EH (cell line): ENCODE results near the gene PHLDB2.

Source experiments
- DNase-seq: peaks from one replicate; pipeline ENCODE4 v3.0.0-alpha.2; 2015; ENCODE audit warnings: low read depth

Gene PHLDB2

GRCh38 chr3:111963424-111963823, 104.4 kb downstream of the PHLDB2 start:
- DNase-seq, result peak; percentile 82

GRCh38 chr3:111965484-111965883, 106.4 kb downstream of the PHLDB2 start:
- DNase-seq, result no peak

DNA sequence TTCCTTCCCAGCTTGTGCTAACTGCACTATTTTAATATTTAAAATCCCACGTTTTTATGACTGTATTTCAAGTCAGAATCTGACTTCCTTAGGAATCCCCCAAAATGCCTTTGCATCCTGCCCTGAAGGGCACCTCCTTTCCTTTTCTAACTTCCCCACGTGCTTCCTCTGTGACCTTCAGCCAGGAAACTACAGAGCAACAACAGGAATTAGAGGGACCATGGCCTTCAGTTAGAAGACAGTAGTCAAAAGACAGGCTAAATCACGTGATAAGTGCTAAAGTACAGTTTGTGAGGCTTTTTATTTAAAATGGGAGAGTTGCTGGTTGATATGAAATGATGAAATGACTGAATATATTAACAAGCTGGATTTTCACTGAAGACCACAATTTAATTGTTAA, 108.0 kb downstream of the PHLDB2 start:
- no peak for DNase-seq

- DNase-seq, result peak; percentile 87
Measured at GRCh38 chr3:111967651-111968274, 108.7 kb downstream of the PHLDB2 start.

GRCh38 chr3:111968319-111969054, 109.4 kb downstream of the PHLDB2 start:
- no peak for DNase-seq

DNA sequence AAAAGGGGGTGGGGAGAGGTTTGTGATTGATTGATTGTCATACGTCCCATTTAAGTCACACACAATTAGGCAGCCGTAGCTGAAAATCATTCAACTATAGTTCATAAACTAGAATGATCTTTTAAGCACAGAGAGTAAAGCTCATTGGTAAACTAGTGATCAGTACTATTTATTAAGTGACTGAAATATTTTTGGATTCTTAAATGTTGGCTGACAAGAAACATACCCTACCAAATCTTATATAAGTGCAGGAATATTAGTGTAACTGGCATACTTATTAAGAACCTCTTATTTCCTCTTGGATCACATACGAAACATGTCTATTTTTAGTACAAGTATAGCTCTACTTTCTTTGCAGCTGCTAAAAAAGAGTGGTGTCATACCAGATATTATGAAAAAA, 111.3 kb downstream of the PHLDB2 start:
- no peak for DNase-seq

GRCh38 chr3:111971533-111972130, 112.6 kb downstream of the PHLDB2 start:
- DNase-seq, result no peak

DNA sequence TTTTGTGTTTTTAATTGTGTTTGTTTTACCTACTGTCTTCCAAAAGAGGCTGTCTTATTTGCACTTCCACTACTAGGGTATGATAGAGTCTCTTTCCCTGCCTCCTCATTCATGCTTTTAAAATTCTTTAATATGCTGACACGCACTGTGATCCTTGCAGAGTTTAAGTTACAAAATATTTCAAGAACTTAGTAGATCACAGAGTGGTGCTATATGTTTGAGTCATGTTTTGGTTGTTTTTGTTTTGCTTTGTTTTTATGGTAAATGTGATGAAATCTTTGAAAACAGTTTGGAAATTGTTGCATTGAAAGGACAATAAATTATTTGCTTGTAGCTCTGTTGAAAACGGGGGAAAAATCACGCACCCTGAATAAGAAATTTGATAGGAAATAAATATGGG, 113.8 kb downstream of the PHLDB2 start:
- DNase-seq, result no peak

DNA sequence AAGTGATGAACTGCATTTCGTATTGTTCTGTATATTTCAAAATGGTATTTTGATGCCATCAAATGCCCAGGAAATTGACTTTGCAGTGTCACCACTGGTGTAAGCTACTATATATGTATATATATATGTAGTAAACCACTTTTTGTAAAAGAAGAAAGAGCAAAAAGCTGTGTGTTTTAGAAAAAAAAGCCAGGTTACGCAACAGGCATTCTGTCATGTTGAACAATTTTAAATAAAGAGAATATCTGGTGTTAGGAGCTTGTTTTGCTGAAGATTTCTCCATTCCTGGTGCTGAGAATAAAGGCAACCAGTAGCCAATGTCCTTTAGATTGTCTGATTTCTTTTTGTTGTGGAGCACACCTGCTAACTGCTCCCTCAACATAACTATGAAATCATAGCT, 116.1 kb downstream of the PHLDB2 start:
- DNase-seq, result no peak

DNA sequence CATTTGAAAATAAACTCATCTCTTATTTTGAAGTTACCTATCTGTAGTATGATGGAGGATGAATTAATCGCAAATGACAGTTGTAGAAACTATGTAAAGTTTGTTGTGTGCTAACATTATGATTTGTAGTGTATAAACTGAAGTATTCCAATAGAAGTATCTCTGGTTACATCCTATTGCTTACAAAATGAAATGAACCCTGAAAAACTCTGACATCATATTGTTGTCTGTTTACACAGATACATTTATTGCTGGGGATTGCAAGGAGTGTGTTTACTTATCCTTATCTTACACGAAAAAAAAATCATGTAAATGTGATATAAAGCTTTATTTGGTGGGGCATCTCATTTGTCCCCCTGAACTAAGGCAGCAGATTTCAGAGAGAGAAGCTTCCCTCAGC, 117.2 kb downstream of the PHLDB2 start:
- no peak for DNase-seq

GRCh38 chr3:111978583-111979433, 119.7 kb downstream of the PHLDB2 start, which contains the start of gene ABHD10:
ABHD10 (plus strand) TSS chr3:111979026; CDS start chr3:111979062, 36 bp downstream.
- DNase-seq, result peak; percentile 99

DNA sequence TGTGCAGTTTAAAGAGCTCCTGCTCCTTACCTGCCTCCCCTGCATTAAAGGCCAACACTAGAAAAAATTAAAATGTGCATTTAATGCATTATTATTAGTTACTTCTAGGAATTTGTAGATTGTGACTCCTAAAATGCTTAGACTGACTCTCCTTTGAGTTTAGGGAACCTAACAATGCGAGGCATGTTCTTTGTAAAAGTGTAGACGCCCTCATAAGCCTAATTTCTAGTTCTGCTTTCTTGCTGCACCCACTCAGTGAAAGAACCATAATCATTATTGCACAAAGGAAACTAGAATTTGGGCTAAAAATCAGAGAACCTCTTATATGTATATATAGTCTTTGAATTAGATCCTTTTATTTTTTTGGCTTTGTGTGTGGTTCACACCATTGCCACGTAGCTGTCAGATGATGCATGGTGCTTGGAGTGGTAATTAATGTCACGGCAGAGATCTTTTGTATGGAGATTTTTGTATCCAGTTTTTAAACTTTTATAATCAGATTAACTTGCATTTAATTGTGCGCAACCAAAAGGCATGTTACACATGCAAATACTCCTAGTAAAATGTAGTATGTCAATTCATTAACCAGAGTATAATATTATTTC, 120.5 kb downstream of the PHLDB2 start:
- DNase-seq, result peak; percentile 38

- no peak for DNase-seq
Measured at GRCh38 chr3:111980716-111981456, 121.8 kb downstream of the PHLDB2 start.

GRCh38 chr3:111981457-111981763, 122.3 kb downstream of the PHLDB2 start:
- DNase-seq, result no peak

- DNase-seq, result no peak
Measured at GRCh38 chr3:111984636-111985298, 125.7 kb downstream of the PHLDB2 start.

DNA sequence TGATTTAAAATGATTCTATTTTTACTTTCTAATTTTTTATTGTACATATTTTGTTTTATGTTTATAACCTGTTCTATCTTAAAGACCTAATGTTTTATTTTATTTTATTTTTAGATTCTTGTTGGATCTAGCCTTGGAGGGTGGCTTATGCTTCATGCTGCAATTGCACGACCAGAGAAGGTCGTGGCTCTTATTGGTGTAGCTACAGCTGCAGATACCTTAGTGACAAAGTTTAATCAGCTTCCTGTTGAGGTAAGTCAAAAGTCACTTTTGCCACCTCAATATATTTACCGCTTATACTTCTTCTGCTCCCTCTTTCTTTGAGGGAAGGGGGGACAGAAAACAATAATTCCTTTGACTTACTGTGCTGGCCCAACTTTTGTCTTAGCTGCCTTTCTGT, 127.7 kb downstream of the PHLDB2 start:
- DNase-seq, result no peak

DNA sequence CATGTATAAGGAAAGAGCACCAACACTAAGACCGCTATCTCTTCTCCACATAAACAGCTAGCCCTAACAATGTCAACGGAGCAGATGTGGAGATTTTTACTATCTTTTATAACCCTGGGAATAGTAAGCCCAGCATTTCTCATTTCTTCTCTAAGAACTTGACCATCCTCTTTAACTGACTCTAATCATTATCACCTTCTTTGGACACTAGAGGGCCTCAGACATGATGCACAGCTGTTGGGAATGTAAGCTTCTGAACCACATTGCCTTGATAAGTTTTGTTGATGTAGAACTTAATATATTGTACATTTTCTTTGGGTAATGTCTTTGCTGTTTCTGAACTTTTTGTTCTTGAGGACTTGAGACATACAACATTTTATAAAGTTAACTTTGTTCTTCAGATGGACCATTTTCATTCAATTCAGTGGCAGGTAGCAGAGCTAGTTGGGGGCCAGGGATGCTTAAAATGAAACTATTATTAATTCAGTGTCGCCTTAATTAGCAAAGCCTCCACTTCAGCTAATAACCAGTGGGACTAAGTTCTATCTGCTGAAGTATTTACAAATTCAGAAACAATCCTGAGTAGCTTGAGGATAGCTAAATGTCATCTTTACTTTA, 130.1 kb downstream of the PHLDB2 start:
- DNase-seq, result peak; percentile 73

DNA sequence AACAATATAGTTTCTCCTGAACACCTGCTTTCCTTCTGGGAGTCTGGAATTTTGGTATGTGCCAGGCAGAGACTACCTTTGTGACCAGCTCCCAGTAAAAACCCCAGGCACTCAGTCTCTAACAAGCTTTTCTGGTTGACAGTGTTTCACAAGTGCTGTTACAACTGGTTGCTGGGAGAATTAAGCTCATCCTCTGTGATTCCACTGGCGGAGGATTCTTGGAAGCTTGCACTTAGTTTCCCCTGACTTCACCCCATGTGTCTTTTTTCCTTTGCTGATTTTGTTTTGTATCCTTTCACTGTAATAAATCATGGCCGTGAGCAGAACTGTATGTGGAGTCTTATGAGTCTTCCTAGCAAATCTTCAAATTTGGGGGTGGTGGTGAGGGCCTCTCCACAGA, 134.0 kb downstream of the PHLDB2 start:
- DNase-seq, result no peak

DNA sequence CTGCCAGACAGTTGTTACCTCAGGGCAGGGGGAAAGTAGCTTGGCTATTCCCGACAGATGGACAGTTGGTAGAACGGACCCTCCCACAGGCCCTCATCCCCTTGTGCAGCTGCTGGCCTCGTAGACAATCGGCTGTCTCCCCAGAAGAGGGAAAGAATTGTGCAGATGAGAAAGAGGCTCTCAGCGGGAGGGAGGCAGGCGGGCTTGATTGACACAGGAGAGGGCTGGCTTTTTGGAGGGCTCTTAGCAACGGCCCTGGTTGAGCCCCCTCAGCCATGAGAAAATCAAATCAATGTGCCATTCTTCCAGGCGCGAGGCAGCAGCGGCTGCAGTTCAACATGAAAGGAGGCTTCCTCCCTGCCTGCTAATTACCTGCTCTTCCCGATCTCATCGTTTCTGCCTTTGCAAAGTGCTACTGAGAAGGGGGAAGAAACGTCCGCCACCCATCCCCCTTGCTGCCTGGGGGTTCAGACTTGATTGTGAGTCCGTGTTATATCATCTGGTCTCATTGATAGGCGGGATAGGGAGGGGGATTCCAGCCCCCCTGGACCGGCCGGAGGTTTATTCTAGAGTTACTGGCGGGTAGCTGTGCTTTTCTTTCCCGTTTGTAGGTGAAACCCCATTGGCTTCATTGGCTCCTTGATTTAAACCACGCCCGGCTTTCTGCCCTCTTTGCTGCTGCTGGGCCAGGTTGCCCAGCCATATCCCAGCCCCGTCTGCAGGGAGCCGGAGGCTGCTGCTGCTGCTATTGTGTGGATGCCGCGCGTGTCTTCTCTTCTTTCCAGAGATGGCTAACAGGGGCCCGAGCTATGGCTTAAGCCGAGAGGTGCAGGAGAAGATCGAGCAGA, 139.8 kb downstream of the PHLDB2 start, which contains the start of gene TAGLN3:
TSS of gene TAGLN3 (plus strand) at position 287 of the 848 bp plus-strand sequence. CDS start at position 788, 501 bp downstream.
- peak; percentile 32 for DNase-seq
